GM12892 (cell line): ENCODE data around the gene DOCK7.

Experiments used
- POLR2A ChIP-seq: IDR thresholded peaks from 2 replicates; pipeline ENCODE4 v1.6.1; 2011; ENCODE audit warnings: low read depth, low read length, control low read depth
- POLR2AphosphoS5 ChIP-seq: IDR thresholded peaks from 2 replicates; pipeline ENCODE4 v1.6.1; 2011; ENCODE audit warnings: low read depth, low read length, control low read depth
- TAF1 ChIP-seq: IDR thresholded peaks from 2 replicates; pipeline ENCODE4 v1.6.1; 2011; ENCODE audit warnings: low read depth, mild to moderate bottlenecking, control low read depth, low read length, borderline replicate concordance

DNA sequence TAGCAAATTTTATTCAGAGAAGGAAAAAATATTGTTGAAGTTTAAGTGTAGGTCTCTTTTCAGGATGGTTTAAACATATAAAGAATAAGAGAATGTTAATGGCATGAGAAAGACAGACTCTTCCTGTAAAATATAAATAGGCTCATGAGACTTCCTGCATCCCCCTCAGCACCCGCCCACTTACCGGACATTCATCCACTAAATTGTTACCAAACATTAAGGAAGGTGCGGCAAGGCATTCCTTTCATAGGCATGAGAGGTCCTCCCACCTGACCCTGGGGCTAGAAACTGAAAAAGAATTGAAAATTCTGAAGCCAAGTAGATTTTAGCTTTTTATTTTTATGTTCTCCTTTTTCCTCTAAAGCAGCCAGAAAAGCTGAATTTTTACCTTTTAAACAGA is 261.9 kb downstream of the DOCK7 start:
- TF ChIP-seq POLR2AphosphoS5 (no peak), POLR2A (no peak), TAF1 (no peak)
